H54 (cell line): ENCODE results near the gene DET1.
A peak's percentile ranks its signal among the peaks of the same experiment; 100 is the strongest.
"Not testable (repeated sequence)": the region's sequence is repeated elsewhere in the genome, so short reads cannot be mapped to it uniquely, and the experiment has no call there.

Source experiments
- DNase-seq: peaks from one replicate; pipeline ENCODE4 v3.0.0; 2011; ENCODE audit warnings: low spot score, mixed read lengths; ENCODE audit not compliant: insufficient read length
- FAIRE-seq: peaks from 3 replicates; lab custom pipeline; 2011; peaks lifted over from hg19 to GRCh38; lab: Jason Lieb, UNC
- POLR2A ChIP-seq: IDR thresholded peaks from 2 replicates; pipeline ENCODE4 v1.6.1; 2011; ENCODE audit warnings: low read depth, mild to moderate bottlenecking, low read length

The DET1 gene

GRCh38 chr15:88470625-88471372 is 75.7 kb downstream of the DET1 start:
- no peak for TF ChIP-seq POLR2A
- DNase-seq (no peak), FAIRE-seq (no peak)

- FAIRE-seq = no peak
- no peak for DNase-seq
- no peak for TF ChIP-seq POLR2A
Measured at GRCh38 chr15:88469321-88469720, 77.2 kb downstream of the DET1 start.

GRCh38 chr15:88468721-88469120 is 77.8 kb downstream of the DET1 start:
- FAIRE-seq, DNase-seq: not testable (repeated sequence)

- DNase-seq = no peak
- TF ChIP-seq POLR2A = no peak
- FAIRE-seq = no peak
Measured at GRCh38 chr15:88467935-88468528, 78.4 kb downstream of the DET1 start.

- no peak for FAIRE-seq
- TF ChIP-seq POLR2A = peak; percentile 80
- peak; percentile 61 for DNase-seq
Measured at GRCh38 chr15:88467073-88467934, 79.2 kb downstream of the DET1 start, which contains the start of the genes MRPL46 and MRPS11. Gene MRPL46 (minus strand): TSS chr15:88467388. CDS start chr15:88467377, 11 bp downstream. Gene MRPS11 (plus strand): TSS chr15:88467708. CDS start chr15:88467718, 10 bp downstream.

GRCh38 chr15:88465633-88466224 is 80.8 kb downstream of the DET1 start:
- no peak for DNase-seq
- no peak for FAIRE-seq
- TF ChIP-seq POLR2A = no peak

GRCh38 chr15:88463870-88464532 is 82.5 kb downstream of the DET1 start:
- FAIRE-seq = no peak
- TF ChIP-seq POLR2A = no peak
- DNase-seq = no peak
